ENCODE measurements around the gene ZNF346.
"Not testable (repeated sequence)": the region's sequence is repeated elsewhere in the genome, so short reads cannot be mapped to it uniquely, and the experiment has no call there.

ZNF346 gene

DNA sequence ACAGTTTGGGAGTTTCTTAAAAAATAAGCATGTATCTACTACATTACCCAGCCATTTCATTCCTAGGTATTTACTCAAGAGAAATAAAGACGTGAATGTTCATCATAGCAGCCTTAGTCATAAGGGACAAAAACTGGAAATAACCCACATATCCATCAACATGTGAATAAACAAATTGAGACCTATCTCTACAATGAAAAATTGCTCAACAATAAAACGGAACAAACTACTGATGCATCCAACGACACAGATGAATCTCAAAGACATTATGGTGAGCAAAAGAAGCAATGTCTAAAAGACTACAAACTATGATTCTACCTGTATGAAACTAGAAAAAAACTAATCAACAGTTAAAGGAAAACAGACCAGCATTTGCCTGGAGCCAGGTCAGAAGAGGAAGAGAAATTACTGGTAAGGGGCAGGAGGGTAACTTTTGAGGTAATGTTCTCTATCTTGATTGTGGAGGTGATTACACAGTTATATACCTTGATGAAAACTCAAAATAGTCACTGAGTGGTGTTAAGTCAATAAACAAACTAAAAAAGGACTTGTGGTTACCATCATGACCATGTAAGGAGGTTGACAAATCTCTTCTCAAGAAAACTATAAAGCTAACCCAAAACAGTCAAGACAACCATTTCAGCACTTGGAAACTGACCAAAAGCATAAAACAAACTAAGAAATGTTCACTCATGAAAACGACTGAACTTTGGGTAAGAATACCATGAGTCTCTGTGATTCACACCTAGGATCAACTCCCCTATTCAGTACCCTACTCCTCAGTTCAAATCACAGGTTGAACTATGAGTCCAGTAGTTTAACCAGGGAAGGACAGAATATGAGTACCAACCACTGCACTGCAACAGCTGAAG lies 26.4 kb upstream of the ZNF346 start:
- Histone ChIP-seq H3K9me3 (ENCODE audit: control insufficient read depth, insufficient read depth, low read depth, low read length) (no peaks in the 10 kb centered on the region), H3K4me3 (ENCODE audit: low read depth, low read length) (no peak overlapping the region), H3K27ac (ENCODE audit: extremely low read depth, low read depth, low read length) (peak overlapping the region; percentile 0; the same call in 1 of the 2 replicates), H3K36me3 (ENCODE audit: control insufficient read depth in 2 of 2, insufficient read depth in 1 of 2, low read length in 2 of 2) (no peaks in the 10 kb centered on the region; a peak in 1 of 3 replicates), H3K4me1 (ENCODE audit: control insufficient read depth, insufficient read depth, low read length) (peaks cover 7% of the 10 kb centered on the region; the same call in 1 of the 2 replicates)
- CTCF ChIA-PET: no interaction called here
- TF ChIP-seq, protein P1, sequence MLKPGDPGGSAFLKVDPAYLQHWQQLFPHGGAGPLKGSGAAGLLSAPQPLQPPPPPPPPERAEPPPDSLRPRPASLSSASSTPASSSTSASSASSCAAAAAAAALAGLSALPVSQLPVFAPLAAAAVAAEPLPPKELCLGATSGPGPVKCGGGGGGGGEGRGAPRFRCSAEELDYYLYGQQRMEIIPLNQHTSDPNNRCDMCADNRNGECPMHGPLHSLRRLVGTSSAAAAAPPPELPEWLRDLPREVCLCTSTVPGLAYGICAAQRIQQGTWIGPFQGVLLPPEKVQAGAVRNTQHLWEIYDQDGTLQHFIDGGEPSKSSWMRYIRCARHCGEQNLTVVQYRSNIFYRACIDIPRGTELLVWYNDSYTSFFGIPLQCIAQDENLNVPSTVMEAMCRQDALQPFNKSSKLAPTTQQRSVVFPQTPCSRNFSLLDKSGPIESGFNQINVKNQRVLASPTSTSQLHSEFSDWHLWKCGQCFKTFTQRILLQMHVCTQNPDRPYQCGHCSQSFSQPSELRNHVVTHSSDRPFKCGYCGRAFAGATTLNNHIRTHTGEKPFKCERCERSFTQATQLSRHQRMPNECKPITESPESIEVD (tag by site-specific recombination; IDR thresholded peaks at IDR 0.05): peak; percentile 67
- no peak for TF ChIP-seq ZNF426 (tag by site-specific recombination; IDR thresholded peaks at IDR 0.05)
- POLR2A ChIA-PET: interaction anchor here (0.7 to 1.1 kb wide), 2 partner anchors 10 to 19 kb away, joined by 8 read pairs; partner anchors contain the start of gene UIMC1

DNA sequence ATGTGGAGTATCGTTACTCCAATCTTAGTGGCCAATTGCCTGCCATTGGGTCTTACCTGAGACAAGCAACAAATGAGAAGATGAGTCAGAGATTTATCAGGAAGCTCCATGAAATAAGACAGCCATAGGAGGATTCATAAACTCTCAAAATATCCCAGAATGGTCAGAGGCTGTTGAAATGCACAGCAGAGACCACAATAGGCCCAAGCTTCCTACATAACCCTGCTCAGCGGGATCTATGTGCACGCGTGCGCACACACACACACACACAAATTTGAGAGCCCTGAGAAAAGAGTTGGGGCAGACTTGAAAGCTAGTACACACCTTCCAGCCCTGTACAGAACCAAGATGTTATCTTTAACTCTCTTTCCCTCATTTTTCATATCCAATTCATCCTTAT lies 25.7 kb upstream of the ZNF346 start:
- POLR2A ChIA-PET: interaction anchor here (1.1 kb wide), 1 partner anchor 9 kb away, joined by 8 read pairs; the partner anchor contains the start of gene UIMC1
- H3K4me1 ChIP-seq (ENCODE audit: control insufficient read depth, insufficient read depth, low read length): peaks cover 7% of the 10 kb centered on the region; the same call in 1 of the 2 replicates
- TF ChIP-seq SCRT2 (tag by site-specific recombination; IDR thresholded peaks at IDR 0.05) (peak; percentile 36; the same call in 1 of the 2 replicates), ZBTB21 (tag by site-specific recombination; IDR thresholded peaks at IDR 0.05) (no peak)
- H3K4me3 ChIP-seq (ENCODE audit: low read depth, low read length): no peak overlapping the region
- H3K9me3 ChIP-seq (ENCODE audit: control insufficient read depth, insufficient read depth, low read depth, low read length): no peaks in the 10 kb centered on the region
- H3K27ac ChIP-seq (ENCODE audit: extremely low read depth, low read depth, low read length): peak overlapping the region; percentile 0; the same call in 1 of the 2 replicates
- no peaks in the 10 kb centered on the region; a peak in 1 of 3 replicates for H3K36me3 ChIP-seq (ENCODE audit: control insufficient read depth in 2 of 2, insufficient read depth in 1 of 2, low read length in 2 of 2)
- CTCF ChIA-PET: interaction anchor here (1.2 kb wide), 1 partner anchor 10 kb away, joined by 3 read pairs; the partner anchor contains the start of gene UIMC1

DNA sequence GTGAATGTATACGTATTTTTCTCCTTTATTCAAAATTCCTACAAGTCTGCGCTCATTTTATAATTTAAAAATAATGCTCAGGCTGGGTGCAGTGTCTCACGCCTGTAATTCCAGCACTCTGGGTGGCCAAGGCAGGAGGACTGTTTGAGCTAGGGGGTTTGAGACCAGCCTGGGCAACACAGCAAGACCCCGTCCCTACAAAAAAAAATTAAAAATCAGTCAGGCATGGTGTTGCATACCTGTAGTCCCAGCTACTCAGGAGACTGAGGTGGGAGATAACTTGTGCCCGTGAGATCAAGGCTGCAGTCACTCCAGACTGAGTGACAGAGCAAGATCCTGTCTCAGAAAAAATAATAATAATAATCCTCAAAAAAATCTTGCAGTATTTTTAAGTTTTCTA lies 23.7 kb upstream of the ZNF346 start:
- POLR2A ChIA-PET: no interaction called here
- H3K4me3 ChIP-seq (ENCODE audit: low read depth, low read length): no peak overlapping the region
- no peaks in the 10 kb centered on the region; a peak in 1 of 3 replicates for H3K36me3 ChIP-seq (ENCODE audit: control insufficient read depth in 2 of 2, insufficient read depth in 1 of 2, low read length in 2 of 2)
- CTCF ChIA-PET: no interaction called here
- TF ChIP-seq ZNF121 (tag by site-specific recombination; IDR thresholded peaks at IDR 0.05) (peak; percentile 70; the same call in 1 of the 2 replicates), ZNF530 (tag by site-specific recombination; IDR thresholded peaks at IDR 0.05; ENCODE audit: low read depth) (no peak)
- no peak overlapping the region for H3K27ac ChIP-seq (ENCODE audit: extremely low read depth, low read depth, low read length)
- H3K4me1 ChIP-seq (ENCODE audit: control insufficient read depth, insufficient read depth, low read length): peaks cover 9% of the 10 kb centered on the region
- H3K9me3 ChIP-seq (ENCODE audit: control insufficient read depth, insufficient read depth, low read depth, low read length): no peaks in the 10 kb centered on the region

DNA sequence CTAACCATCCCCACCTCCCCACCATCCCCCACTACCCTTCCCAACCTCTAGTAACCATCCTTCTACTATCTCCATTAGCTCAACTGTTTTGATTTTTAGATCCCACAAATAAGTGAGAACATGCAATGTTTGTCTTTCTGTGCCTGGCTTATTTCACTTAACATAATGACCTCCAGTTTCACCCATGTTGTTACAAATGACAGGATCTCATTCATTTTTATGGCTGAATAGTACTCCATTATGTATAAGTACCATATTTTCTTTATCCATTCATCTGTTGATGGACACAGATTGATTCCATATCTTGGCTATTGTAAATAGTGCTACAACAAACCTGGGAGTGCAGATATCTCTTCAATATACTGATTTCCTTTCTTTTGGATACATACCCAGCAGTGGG lies 23.0 kb upstream of the ZNF346 start:
- POLR2A ChIA-PET; CTCF ChIA-PET; H3K4me3 ChIP-seq (ENCODE audit: low read depth, low read length); H3K9me3 ChIP-seq (ENCODE audit: control insufficient read depth, insufficient read depth, low read depth, low read length); H3K36me3 ChIP-seq (ENCODE audit: control insufficient read depth in 2 of 2, insufficient read depth in 1 of 2, low read length in 2 of 2); H3K27ac ChIP-seq (ENCODE audit: extremely low read depth, low read depth, low read length): not testable (repeated sequence)
- TF ChIP-seq ZNF146 (tag by site-specific recombination; IDR thresholded peaks at IDR 0.05): peak; percentile 91
- peaks cover 15% of the 10 kb centered on the region for H3K4me1 ChIP-seq (ENCODE audit: control insufficient read depth, insufficient read depth, low read length)

DNA sequence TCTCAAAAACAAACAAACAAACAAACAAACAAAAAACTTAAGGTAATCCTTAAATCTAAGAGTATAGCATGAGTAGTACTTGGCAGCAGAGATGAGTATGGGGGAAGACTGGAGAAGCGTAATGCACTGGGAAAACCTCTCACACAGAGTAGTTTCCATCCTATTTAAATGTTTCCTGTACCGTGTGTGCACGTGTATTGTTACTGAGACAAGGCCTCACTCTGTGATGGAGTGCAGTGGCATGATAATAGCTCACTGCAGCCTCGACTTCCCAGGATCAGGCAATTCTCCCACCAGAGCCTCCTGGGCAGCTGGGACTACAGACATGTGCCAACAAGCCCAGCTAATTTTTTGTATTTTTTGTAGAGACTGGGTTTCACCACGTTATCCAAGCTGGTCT lies 18.8 kb upstream of the ZNF346 start:
- no peak overlapping the region for H3K27ac ChIP-seq (ENCODE audit: extremely low read depth, low read depth, low read length)
- H3K9me3 ChIP-seq (ENCODE audit: control insufficient read depth, insufficient read depth, low read depth, low read length): no peaks in the 10 kb centered on the region
- no peaks in the 10 kb centered on the region; a peak in 1 of 3 replicates for H3K36me3 ChIP-seq (ENCODE audit: control insufficient read depth in 2 of 2, insufficient read depth in 1 of 2, low read length in 2 of 2)
- ChIA-PET POLR2A (interaction anchor here (0.5 to 2.4 kb wide), 2 partner anchors 19 to 68 kb away, joined by 3 to 6 read pairs; partner anchors contain the start of gene ZNF346), CTCF (interaction anchor here (1.2 kb wide), 1 partner anchor 10 kb away, joined by 4 read pairs; no protein-coding TSS in a partner anchor)
- no peak overlapping the region for H3K4me3 ChIP-seq (ENCODE audit: low read depth, low read length)
- TF ChIP-seq, protein P2, sequence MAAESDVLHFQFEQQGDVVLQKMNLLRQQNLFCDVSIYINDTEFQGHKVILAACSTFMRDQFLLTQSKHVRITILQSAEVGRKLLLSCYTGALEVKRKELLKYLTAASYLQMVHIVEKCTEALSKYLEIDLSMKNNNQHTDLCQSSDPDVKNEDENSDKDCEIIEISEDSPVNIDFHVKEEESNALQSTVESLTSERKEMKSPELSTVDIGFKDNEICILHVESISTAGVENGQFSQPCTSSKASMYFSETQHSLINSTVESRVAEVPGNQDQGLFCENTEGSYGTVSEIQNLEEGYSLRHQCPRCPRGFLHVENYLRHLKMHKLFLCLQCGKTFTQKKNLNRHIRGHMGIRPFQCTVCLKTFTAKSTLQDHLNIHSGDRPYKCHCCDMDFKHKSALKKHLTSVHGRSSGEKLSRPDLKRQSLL (tag by site-specific recombination; IDR thresholded peaks at IDR 0.05): 0 out of 2 replicates have a peak, but pooled peaks have one; percentile 7
- TF ChIP-seq GLIS1 (tag by site-specific recombination; IDR thresholded peaks at IDR 0.05) (no peak), ZNF292 (tag by site-specific recombination; IDR thresholded peaks at IDR 0.05; ENCODE audit: borderline replicate concordance, low read depth) (no peak), HOXC10 (CRISPR knock-in tag; IDR thresholded peaks at IDR 0.05) (no peak), ZNF2 (tag by site-specific recombination; IDR thresholded peaks at IDR 0.05) (no peak), ZNF121 (tag by site-specific recombination; IDR thresholded peaks at IDR 0.05) (no peak), ZNF600 (tag by site-specific recombination; IDR thresholded peaks at IDR 0.05) (peak; percentile 63; the same call in 1 of the 2 replicates), ZNF112 (tag by site-specific recombination; IDR thresholded peaks at IDR 0.05) (no peak), ZNF701 (tag by site-specific recombination; IDR thresholded peaks at IDR 0.05) (no peak), SALL2 (tag by site-specific recombination; IDR thresholded peaks at IDR 0.05; ENCODE audit: borderline replicate concordance) (no peak)
- TF ChIP-seq, protein P3, sequence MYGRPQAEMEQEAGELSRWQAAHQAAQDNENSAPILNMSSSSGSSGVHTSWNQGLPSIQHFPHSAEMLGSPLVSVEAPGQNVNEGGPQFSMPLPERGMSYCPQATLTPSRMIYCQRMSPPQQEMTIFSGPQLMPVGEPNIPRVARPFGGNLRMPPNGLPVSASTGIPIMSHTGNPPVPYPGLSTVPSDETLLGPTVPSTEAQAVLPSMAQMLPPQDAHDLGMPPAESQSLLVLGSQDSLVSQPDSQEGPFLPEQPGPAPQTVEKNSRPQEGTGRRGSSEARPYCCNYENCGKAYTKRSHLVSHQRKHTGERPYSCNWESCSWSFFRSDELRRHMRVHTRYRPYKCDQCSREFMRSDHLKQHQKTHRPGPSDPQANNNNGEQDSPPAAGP (tag by site-specific recombination; IDR thresholded peaks at IDR 0.05): no peak
- peaks cover 14% of the 10 kb centered on the region for H3K4me1 ChIP-seq (ENCODE audit: control insufficient read depth, insufficient read depth, low read length)

Data from HEK293 (cell line).